GM12878 (cell line): ENCODE measurements around the gene MLLT3. TPM values are rescaled to one million over a fixed set of nuclear protein-coding genes. Genes with fewer than 3 reads are reported as not detected.

Experiments
- BCL11A ChIP-seq: IDR thresholded peaks from 2 replicates; pipeline ENCODE4 v1.6.1; 2011; ENCODE audit warnings: low read depth, low read length
- CBX3 ChIP-seq: fragments of 200-600 bp; sonication (generic); IDR thresholded peaks from 2 replicates; pipeline ENCODE4 v1.6.1; 2016; ENCODE audit warnings: low read depth, borderline replicate concordance
- CBX5 ChIP-seq: sonication (generic); IDR thresholded peaks from 2 replicates; pipeline ENCODE4 v1.6.1; 2016; ENCODE audit warnings: low read depth, moderate library complexity, mild to moderate bottlenecking, inconsistent platforms
- E2F8 ChIP-seq: fragments of 450-650 bp; IDR thresholded peaks from 2 replicates; pipeline ENCODE4 v1.6.1; 2018; ENCODE audit warnings: mild to moderate bottlenecking, low read depth, moderate library complexity; ENCODE audit not compliant: partially characterized antibody
- ETV6 ChIP-seq, 2 experiments: fragments of 450-650 bp in 1 of 2; IDR thresholded peaks in 1 of 2; conservative IDR thresholded peaks in 1 of 2; 2 replicates each; pipeline ENCODE4 v1.6.1; 2014; ENCODE audit warnings: antibody characterized with exemption in 1 of 2, borderline replicate concordance in 1 of 2, low read depth in 1 of 2, mild to moderate bottlenecking in 1 of 2, moderate library complexity in 1 of 2
- FOXM1 ChIP-seq: IDR thresholded peaks from 2 replicates; pipeline ENCODE4 v1.6.1; 2012; ENCODE audit warnings: low read depth, mild to moderate bottlenecking, inconsistent platforms, low read length, moderate library complexity
- HDAC6 ChIP-seq: fragments of 200-600 bp; sonication (generic); IDR thresholded peaks from one replicate; pipeline ENCODE4 v1.8.0; 2017; ENCODE audit warnings: antibody characterized with exemption; ENCODE audit not compliant: unreplicated experiment
- HDGF ChIP-seq: fragments of 450-650 bp; IDR thresholded peaks from 2 replicates; pipeline ENCODE4 v1.6.1; 2016; ENCODE audit warnings: antibody characterized with exemption
- MEF2B ChIP-seq: fragments of 450-650 bp; IDR thresholded peaks from 2 replicates; pipeline ENCODE4 v1.6.1; 2018; ENCODE audit warnings: mild to moderate bottlenecking, moderate library complexity; ENCODE audit not compliant: partially characterized antibody, poor library complexity, severe bottlenecking
- NBN ChIP-seq: fragments of 450-650 bp; IDR thresholded peaks from 2 replicates; pipeline ENCODE4 v1.6.1; 2016
- POLR2AphosphoS5 ChIP-seq: IDR thresholded peaks from 2 replicates; pipeline ENCODE4 v1.6.1; 2011; ENCODE audit warnings: mild to moderate bottlenecking, low read length, inconsistent platforms
- SUZ12 ChIP-seq: fragments of 200-600 bp; sonication (generic); IDR thresholded peaks from one replicate; pipeline ENCODE4 v1.6.1; 2018; ENCODE audit warnings: antibody characterized with exemption, mild to moderate bottlenecking; ENCODE audit not compliant: unreplicated experiment
- USF1 ChIP-seq: IDR thresholded peaks from 2 replicates; pipeline ENCODE4 v1.6.1; 2011; ENCODE audit warnings: borderline replicate concordance, low read depth, mild to moderate bottlenecking, moderate library complexity, mixed read lengths, low read length; ENCODE audit not compliant: insufficient read depth; ENCODE audit errors: extremely low read length
- ZNF207 ChIP-seq: fragments of 450-650 bp; IDR thresholded peaks from 2 replicates; pipeline ENCODE4 v1.6.1; 2014; ENCODE audit warnings: antibody characterized with exemption, mild to moderate bottlenecking, borderline replicate concordance
- ZNF24 ChIP-seq: fragments of 450-650 bp; IDR thresholded peaks from 2 replicates; pipeline ENCODE4 v1.6.1; 2017; ENCODE audit warnings: antibody characterized with exemption, mild to moderate bottlenecking
- ZNF384 ChIP-seq: IDR thresholded peaks from 2 replicates; pipeline ENCODE4 v1.6.1; 2012; ENCODE audit warnings: low read depth, mild to moderate bottlenecking, low read length, improper control_type of control experiment, borderline replicate concordance
- ZNF687 ChIP-seq: fragments of 450-650 bp; IDR thresholded peaks from 2 replicates; pipeline ENCODE4 v1.6.1; 2017; ENCODE audit warnings: mild to moderate bottlenecking, moderate library complexity
- ZSCAN29 ChIP-seq: fragments of 450-650 bp; IDR thresholded peaks from 2 replicates; pipeline ENCODE4 v1.6.1; 2017; ENCODE audit warnings: mild to moderate bottlenecking, moderate library complexity
- polyA plus RNA-seq, 11 experiments: library from polyadenylated mRNA; depleted of rRNA in 4 of 11; unstranded in 6 of 11; stranded (reverse) in 5 of 11; fragments of >200 nt; fragmentation: Nextera tagmentation in 4 of 11; fragmentation: Illumina TruSeq in 1 of 11; extraction: Ambion mirVana in 4 of 11; extraction: Trizol in 1 of 11; gene quantifications; 1 replicate in 1 of 11; 2 replicates in 10 of 11; pipeline versions ENCODE4 v1.2.1 to v1.2.3, GENCODE V29; 2011 to 2016; ENCODE audit warnings: inconsistent platforms in 2 of 11, missing spikeins in 2 of 11, low read depth in 1 of 11
- total RNA-seq, 4 experiments: library from RNA; depleted of rRNA in 3 of 4; stranded (reverse); fragments of >200 nt in 3 of 4; fragmentation: Illumina TruSeq in 1 of 4; extraction: Trizol in 1 of 4; gene quantifications; 2 replicates each; pipeline versions ENCODE4 v1.2.1 to v1.2.3, GENCODE V29; 2013 to 2021
- TF ChIP-seq, protein P1 (sequence below): fragments of 450-650 bp; IDR thresholded peaks from 2 replicates; pipeline ENCODE4 v1.6.1; 2017; ENCODE audit warnings: borderline replicate concordance
- TF ChIP-seq, protein P2 (sequence below): IDR thresholded peaks from 2 replicates; pipeline ENCODE4 v1.6.1; 2011; ENCODE audit warnings: low read depth, low read length, improper control_type of control experiment, borderline replicate concordance

Gene MLLT3
- total and polyA plus RNA-seq, 10 of the 15 experiments (the other 5 are each of a cell fraction or from before 2014, with no cell fraction given): 17.7 to 72.3 (median 35.6) TPM

- peak; percentile 76; the same call in 1 of the 2 replicates for TF ChIP-seq HDGF
- TF ChIP-seq SUZ12: no peak
- TF ChIP-seq CBX5: peak; percentile 32; the same call in 1 of the 2 replicates
- no peak for TF ChIP-seq HDAC6
- TF ChIP-seq FOXM1: no peak
- no peak for TF ChIP-seq ZNF24
- TF ChIP-seq ZNF687: no peak
- TF ChIP-seq ETV6 (conservative IDR thresholded peaks at IDR 0.05 in 1 of 2, IDR thresholded peaks at IDR 0.05 in 1 of 2; ENCODE audit: borderline replicate concordance in 1 of 2, low read depth in 1 of 2): no peak; a peak in 1 of 4 replicates
- no peak for TF ChIP-seq MEF2B
- no peak for TF ChIP-seq NBN
- no peak for TF ChIP-seq ZNF384
- TF ChIP-seq CBX3: no peak
- TF ChIP-seq ZNF207: no peak
- no peak for TF ChIP-seq E2F8
- TF ChIP-seq, protein P1, sequence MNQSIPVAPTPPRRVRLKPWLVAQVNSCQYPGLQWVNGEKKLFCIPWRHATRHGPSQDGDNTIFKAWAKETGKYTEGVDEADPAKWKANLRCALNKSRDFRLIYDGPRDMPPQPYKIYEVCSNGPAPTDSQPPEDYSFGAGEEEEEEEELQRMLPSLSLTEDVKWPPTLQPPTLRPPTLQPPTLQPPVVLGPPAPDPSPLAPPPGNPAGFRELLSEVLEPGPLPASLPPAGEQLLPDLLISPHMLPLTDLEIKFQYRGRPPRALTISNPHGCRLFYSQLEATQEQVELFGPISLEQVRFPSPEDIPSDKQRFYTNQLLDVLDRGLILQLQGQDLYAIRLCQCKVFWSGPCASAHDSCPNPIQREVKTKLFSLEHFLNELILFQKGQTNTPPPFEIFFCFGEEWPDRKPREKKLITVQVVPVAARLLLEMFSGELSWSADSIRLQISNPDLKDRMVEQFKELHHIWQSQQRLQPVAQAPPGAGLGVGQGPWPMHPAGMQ: no peak
- TF ChIP-seq BCL11A: no peak
- TF ChIP-seq, protein P2, sequence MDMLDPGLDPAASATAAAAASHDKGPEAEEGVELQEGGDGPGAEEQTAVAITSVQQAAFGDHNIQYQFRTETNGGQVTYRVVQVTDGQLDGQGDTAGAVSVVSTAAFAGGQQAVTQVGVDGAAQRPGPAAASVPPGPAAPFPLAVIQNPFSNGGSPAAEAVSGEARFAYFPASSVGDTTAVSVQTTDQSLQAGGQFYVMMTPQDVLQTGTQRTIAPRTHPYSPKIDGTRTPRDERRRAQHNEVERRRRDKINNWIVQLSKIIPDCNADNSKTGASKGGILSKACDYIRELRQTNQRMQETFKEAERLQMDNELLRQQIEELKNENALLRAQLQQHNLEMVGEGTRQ: no peak
- no peak for TF ChIP-seq ZSCAN29
- TF ChIP-seq USF1: no peak
- TF ChIP-seq POLR2AphosphoS5: peak; percentile 35; the same call in 1 of the 2 replicates
Observed at GRCh38 chr9:20622330-20623020, at the start of gene MLLT3 (continued).
